Panc1 (cell line): ENCODE results near the gene MAD1L1. TPM values are rescaled to one million over a fixed set of nuclear protein-coding genes. Genes with fewer than 3 reads are reported as not detected.

Source experiments
- ATAC-seq: fragments of 200-7000 bp; cut with Tn5 transposase; 2 replicates; pipeline ENCODE4 v1.9.1; 2020; ENCODE audit warnings: mild to moderate bottlenecking, moderate library complexity
- BruUV-seq: library from RNA; stranded (reverse); fragments of 400-500 nt; replicated peaks from 2 replicates; lab custom pipeline; 2021; lab: Mats Ljungman, UMichigan
- CTCF ChIA-PET: fragments of 300-600 bp; sonication (Branson Sonifier 250); formaldehyde crosslinking; loops from one replicate; lab custom pipeline; 2022; ENCODE audit warnings: antibody characterized with exemption; lab: Charles Lee
- POLR2A ChIA-PET: fragments of 300-600 bp; sonication (Branson Sonifier 250); formaldehyde crosslinking; loops from one replicate; lab custom pipeline; 2022; ENCODE audit warnings: antibody characterized with exemption; lab: Charles Lee
- DNase-seq: peaks from one replicate; pipeline ENCODE4 v3.0.0-alpha.2; 2010; ENCODE audit warnings: low read depth, low spot score
- H3K27ac ChIP-seq: 2 replicates; pipeline ENCODE4 v1.5.1; 2011; ENCODE audit warnings: mild to moderate bottlenecking, low read length, inconsistent platforms
- H3K27me3 ChIP-seq: fragments of 200-500 bp; sonication (Bioruptor generic); 2 replicates; pipeline ENCODE4 v1.6.0; 2014; ENCODE audit warnings: low read length, inconsistent platforms; ENCODE audit not compliant: control insufficient read depth, insufficient read depth
- H3K36me3 ChIP-seq: fragments of 200-500 bp; sonication (Bioruptor generic); 2 replicates; pipeline ENCODE4 v1.5.1; 2014; ENCODE audit warnings: inconsistent platforms, mild to moderate bottlenecking, low read length, moderate library complexity; ENCODE audit not compliant: control insufficient read depth, insufficient read depth
- H3K4me1 ChIP-seq: 2 replicates; pipeline ENCODE4 v1.5.1; 2011; ENCODE audit warnings: inconsistent platforms, mild to moderate bottlenecking, low read length, moderate library complexity; ENCODE audit not compliant: control insufficient read depth, insufficient read depth
- H3K4me3 ChIP-seq, 2 experiments: 2 replicates each; pipeline ENCODE4 v1.5.1; 2011 to 2012; ENCODE audit warnings: low read depth in 2 of 2, low read length in 2 of 2, mild to moderate bottlenecking in 2 of 2, inconsistent platforms in 1 of 2, moderate library complexity in 1 of 2
- H3K9me3 ChIP-seq: fragments of 200-500 bp; sonication (Bioruptor generic); 2 replicates; pipeline ENCODE4 v1.5.1; 2014; ENCODE audit warnings: low read depth, mild to moderate bottlenecking, inconsistent platforms, low read length, moderate library complexity; ENCODE audit not compliant: control insufficient read depth, insufficient read depth
- CTCF ChIP-seq: fragments of 450-650 bp; IDR thresholded peaks from 2 replicates; pipeline ENCODE4 v1.5.1; 2017; ENCODE audit warnings: mild to moderate bottlenecking
- POLR2AphosphoS5 ChIP-seq: IDR thresholded peaks from 2 replicates; pipeline ENCODE4 v1.6.1; 2012; ENCODE audit warnings: mild to moderate bottlenecking, low read depth, low read length, moderate library complexity
- REST ChIP-seq, 2 experiments: IDR thresholded peaks; 2 replicates each; pipeline ENCODE4 v1.6.1; 2011 to 2012; ENCODE audit warnings: low read depth in 2 of 2, control low read depth in 1 of 2, low read length in 1 of 2, mild to moderate bottlenecking in 1 of 2, moderate library complexity in 1 of 2; ENCODE audit not compliant: insufficient read depth in 1 of 2
- SIN3A ChIP-seq: IDR thresholded peaks from 2 replicates; pipeline ENCODE4 v1.6.1; 2012; ENCODE audit warnings: low read depth, mild to moderate bottlenecking, low read length, moderate library complexity, borderline replicate concordance; ENCODE audit not compliant: insufficient read depth
- TCF7L2 ChIP-seq: IDR thresholded peaks from 2 replicates; pipeline ENCODE4 v1.6.1; 2011; ENCODE audit warnings: mild to moderate bottlenecking, low read depth, low read length, inconsistent platforms
- in situ Hi-C: cut with HindIII; loops from 2 replicates; pipeline ENCODE4 v1.10.0; 2016; ENCODE audit warnings: low sequenced_read_pairs, low pct_unique_long_range_greater_than_20kb
- intact Hi-C: fragments of 100-400 bp; cut with micrococcal nuclease; formaldehyde crosslinking; loops from one replicate; pipeline ENCODE4 v1.10.0; 2022; ENCODE audit not compliant: unreplicated experiment
- total RNA-seq: library from RNA; stranded (reverse); gene quantifications from one replicate; pipeline ENCODE4 v1.2.1, GENCODE V29; 2021; ENCODE audit not compliant: unreplicated experiment

Gene MAD1L1
- total RNA-seq, 1 experiment from 2014 or later: 70.8 TPM

- no peak for ATAC-seq
- Histone ChIP-seq H3K36me3 (no peaks in the 10 kb centered on the region), H3K4me1 (no peaks in the 10 kb centered on the region), H3K4me3 (no peak overlapping the region), H3K27ac (no peak overlapping the region), H3K27me3 (no peaks in the 10 kb centered on the region), H3K9me3 (no peaks in the 10 kb centered on the region)
- no peak for DNase-seq
- ChIA-PET POLR2A (no interaction called here), CTCF (no interaction called here)
- intact Hi-C loops (no loop called here), in situ Hi-C loops (no loop called here)
- no TSS peak for BruUV-seq
- no peak for TF ChIP-seq REST (IDR thresholded peaks at IDR 0.05; ENCODE audit: insufficient read depth in 1 of 2, low read depth in 2 of 2, low read length in 1 of 2)
- no peak for TF ChIP-seq CTCF
- TF ChIP-seq POLR2AphosphoS5: no peak
- TF ChIP-seq TCF7L2: no peak
Observed at GRCh38 chr7:1940863-1941262, 291.9 kb downstream of the MAD1L1 start.

GRCh38 chr7:1940402-1940786 lies 292.4 kb downstream of the MAD1L1 start:
- no peak for DNase-seq
- ChIA-PET POLR2A (no interaction called here), CTCF (no interaction called here)
- no TSS peak for BruUV-seq
- TF ChIP-seq POLR2AphosphoS5 (no peak), SIN3A (no peak), REST (IDR thresholded peaks at IDR 0.05; ENCODE audit: insufficient read depth in 1 of 2, low read depth in 2 of 2, low read length in 1 of 2) (no peak), CTCF (no peak)
- in situ Hi-C loops (no loop called here), intact Hi-C loops (no loop called here)
- Histone ChIP-seq H3K4me3 (no peak overlapping the region), H3K27me3 (no peaks in the 10 kb centered on the region), H3K27ac (no peak overlapping the region), H3K9me3 (no peaks in the 10 kb centered on the region), H3K4me1 (no peaks in the 10 kb centered on the region), H3K36me3 (no peaks in the 10 kb centered on the region)
- no peak for ATAC-seq
